ENCODE measurements around the gene AP1S1. TPM values are rescaled to one million over a fixed set of nuclear protein-coding genes. Genes with fewer than 3 reads are reported as not detected.
A peak's percentile ranks its signal among the peaks of the same experiment; 100 is the strongest.

Gene AP1S1
- total and polyA plus RNA-seq, 2 of the 13 experiments (the other 11 are each of a cell fraction or from before 2014, with no cell fraction given): 57.5 to 68.1 TPM

DNA sequence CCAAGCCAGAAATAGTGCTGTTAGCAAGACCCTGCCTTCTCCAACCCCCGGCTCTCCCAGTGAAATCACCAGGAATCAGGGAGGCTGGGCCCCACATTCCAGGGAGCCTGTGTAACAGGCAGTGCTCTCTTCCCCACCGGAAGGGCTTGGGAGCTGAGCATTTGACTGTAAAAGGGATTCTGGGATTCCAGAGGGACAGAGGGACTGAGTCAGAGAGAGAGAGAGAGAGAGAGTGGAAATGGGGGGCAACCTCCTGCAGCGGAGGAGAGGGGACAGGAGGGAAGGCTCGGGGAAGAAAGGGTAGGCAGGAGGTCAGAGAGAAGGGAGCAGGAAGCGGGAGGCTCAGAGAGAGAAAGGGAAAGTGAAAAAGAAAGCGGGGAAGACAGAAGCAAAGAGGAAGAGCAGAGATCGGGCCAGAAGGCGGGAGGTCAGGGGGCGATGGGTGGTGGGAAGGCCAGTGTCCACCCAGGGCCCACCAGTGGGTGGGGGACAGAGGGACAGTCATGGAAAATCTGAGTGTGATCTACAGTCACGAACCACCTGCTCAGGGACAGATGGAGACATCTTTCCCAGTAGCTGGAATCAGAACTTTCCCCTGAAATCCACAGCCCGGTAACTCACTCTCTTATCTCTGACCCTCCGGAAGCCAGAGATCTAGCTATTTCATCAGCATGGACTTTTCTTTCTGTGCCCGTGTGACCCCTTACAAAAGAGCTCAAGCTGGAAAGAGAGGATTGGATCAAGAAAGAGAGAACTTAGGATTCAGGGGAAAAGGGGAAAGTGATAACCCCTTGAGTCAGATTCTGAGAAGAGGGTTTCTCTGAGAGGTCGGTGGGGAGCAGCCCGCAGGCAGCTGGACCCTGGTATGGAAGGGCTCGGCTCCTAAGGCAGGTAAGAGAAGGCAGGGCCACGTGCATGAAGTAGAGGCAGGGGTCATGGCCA is 32.0 kb upstream of the AP1S1 start (continued):
- TF ChIP-seq NR3C1 (CRISPR knock-in tag; IDR thresholded peaks at IDR 0.05) (no peak), ZNF546 (CRISPR knock-in tag; conservative IDR thresholded peaks at IDR 0.05) (no peak), POGZ (CRISPR knock-in tag; IDR thresholded peaks at IDR 0.05) (peak; percentile 42; the same call in 1 of the 2 replicates), GABPB1 (CRISPR knock-in tag; IDR thresholded peaks at IDR 0.05) (peak; percentile 62), ZSCAN25 (CRISPR knock-in tag; IDR thresholded peaks at IDR 0.05) (no peak), KLF11 (CRISPR knock-in tag; IDR thresholded peaks at IDR 0.05) (no peak), TP53 (CRISPR knock-in tag; conservative IDR thresholded peaks at IDR 0.05) (no peak), POLR2AphosphoS5 (IDR thresholded peaks at IDR 0.05; ENCODE audit: low read depth, low read length) (peak; percentile 87), SRSF1 (optimal IDR thresholded peaks at IDR 0.05; ENCODE audit: low read depth, low read length) (no peak), ZNF570 (CRISPR knock-in tag; IDR thresholded peaks at IDR 0.05; ENCODE audit: borderline replicate concordance) (no peak), ZFAT (CRISPR knock-in tag; conservative IDR thresholded peaks at IDR 0.05) (no peak), ZNF326 (CRISPR knock-in tag; IDR thresholded peaks at IDR 0.05; ENCODE audit: borderline replicate concordance) (no peak)
- TF ChIP-seq, protein P1, sequence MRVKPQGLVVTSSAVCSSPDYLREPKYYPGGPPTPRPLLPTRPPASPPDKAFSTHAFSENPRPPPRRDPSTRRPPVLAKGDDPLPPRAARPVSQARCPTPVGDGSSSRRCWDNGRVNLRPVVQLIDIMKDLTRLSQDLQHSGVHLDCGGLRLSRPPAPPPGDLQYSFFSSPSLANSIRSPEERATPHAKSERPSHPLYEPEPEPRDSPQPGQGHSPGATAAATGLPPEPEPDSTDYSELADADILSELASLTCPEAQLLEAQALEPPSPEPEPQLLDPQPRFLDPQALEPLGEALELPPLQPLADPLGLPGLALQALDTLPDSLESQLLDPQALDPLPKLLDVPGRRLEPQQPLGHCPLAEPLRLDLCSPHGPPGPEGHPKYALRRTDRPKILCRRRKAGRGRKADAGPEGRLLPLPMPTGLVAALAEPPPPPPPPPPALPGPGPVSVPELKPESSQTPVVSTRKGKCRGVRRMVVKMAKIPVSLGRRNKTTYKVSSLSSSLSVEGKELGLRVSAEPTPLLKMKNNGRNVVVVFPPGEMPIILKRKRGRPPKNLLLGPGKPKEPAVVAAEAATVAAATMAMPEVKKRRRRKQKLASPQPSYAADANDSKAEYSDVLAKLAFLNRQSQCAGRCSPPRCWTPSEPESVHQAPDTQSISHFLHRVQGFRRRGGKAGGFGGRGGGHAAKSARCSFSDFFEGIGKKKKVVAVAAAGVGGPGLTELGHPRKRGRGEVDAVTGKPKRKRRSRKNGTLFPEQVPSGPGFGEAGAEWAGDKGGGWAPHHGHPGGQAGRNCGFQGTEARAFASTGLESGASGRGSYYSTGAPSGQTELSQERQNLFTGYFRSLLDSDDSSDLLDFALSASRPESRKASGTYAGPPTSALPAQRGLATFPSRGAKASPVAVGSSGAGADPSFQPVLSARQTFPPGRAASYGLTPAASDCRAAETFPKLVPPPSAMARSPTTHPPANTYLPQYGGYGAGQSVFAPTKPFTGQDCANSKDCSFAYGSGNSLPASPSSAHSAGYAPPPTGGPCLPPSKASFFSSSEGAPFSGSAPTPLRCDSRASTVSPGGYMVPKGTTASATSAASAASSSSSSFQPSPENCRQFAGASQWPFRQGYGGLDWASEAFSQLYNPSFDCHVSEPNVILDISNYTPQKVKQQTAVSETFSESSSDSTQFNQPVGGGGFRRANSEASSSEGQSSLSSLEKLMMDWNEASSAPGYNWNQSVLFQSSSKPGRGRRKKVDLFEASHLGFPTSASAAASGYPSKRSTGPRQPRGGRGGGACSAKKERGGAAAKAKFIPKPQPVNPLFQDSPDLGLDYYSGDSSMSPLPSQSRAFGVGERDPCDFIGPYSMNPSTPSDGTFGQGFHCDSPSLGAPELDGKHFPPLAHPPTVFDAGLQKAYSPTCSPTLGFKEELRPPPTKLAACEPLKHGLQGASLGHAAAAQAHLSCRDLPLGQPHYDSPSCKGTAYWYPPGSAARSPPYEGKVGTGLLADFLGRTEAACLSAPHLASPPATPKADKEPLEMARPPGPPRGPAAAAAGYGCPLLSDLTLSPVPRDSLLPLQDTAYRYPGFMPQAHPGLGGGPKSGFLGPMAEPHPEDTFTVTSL (CRISPR knock-in tag; IDR thresholded peaks at IDR 0.05; ENCODE audit: borderline replicate concordance): peak; percentile 34; the same call in 1 of the 2 replicates
- TF ChIP-seq, protein P2, sequence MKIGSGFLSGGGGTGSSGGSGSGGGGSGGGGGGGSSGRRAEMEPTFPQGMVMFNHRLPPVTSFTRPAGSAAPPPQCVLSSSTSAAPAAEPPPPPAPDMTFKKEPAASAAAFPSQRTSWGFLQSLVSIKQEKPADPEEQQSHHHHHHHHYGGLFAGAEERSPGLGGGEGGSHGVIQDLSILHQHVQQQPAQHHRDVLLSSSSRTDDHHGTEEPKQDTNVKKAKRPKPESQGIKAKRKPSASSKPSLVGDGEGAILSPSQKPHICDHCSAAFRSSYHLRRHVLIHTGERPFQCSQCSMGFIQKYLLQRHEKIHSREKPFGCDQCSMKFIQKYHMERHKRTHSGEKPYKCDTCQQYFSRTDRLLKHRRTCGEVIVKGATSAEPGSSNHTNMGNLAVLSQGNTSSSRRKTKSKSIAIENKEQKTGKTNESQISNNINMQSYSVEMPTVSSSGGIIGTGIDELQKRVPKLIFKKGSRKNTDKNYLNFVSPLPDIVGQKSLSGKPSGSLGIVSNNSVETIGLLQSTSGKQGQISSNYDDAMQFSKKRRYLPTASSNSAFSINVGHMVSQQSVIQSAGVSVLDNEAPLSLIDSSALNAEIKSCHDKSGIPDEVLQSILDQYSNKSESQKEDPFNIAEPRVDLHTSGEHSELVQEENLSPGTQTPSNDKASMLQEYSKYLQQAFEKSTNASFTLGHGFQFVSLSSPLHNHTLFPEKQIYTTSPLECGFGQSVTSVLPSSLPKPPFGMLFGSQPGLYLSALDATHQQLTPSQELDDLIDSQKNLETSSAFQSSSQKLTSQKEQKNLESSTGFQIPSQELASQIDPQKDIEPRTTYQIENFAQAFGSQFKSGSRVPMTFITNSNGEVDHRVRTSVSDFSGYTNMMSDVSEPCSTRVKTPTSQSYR (CRISPR knock-in tag; IDR thresholded peaks at IDR 0.05; ENCODE audit: borderline replicate concordance): peak; percentile 16; the same call in 1 of the 2 replicates
- TF ChIP-seq, protein P3, sequence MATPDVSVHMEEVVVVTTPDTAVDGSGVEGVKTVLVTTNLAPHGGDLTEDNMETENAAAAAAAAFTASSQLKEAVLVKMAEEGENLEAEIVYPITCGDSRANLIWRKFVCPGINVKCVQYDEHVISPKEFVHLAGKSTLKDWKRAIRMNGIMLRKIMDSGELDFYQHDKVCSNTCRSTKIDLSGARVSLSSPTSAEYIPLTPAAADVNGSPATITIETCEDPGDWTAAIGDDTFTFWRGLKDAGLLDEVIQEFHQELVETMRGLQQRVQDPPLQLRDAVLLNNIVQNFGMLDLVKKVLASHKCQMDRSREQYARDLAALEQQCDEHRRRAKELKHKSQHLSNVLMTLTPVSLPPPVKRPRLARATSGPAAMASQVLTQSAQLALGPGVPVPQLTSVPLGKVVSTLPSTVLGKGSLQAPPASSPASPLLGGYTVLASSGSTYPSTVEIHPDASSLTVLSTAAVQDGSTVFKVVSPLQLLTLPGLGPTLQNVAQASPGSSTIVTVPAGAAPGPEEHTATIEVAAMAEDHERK (CRISPR knock-in tag; IDR thresholded peaks at IDR 0.05; ENCODE audit: low read depth): no peak
- TF ChIP-seq, protein P4, sequence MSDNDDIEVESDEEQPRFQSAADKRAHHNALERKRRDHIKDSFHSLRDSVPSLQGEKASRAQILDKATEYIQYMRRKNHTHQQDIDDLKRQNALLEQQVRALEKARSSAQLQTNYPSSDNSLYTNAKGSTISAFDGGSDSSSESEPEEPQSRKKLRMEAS (IDR thresholded peaks at IDR 0.05): 0 out of 2 replicates have a peak, but pooled peaks have one; percentile 11
- TF ChIP-seq, protein P5, sequence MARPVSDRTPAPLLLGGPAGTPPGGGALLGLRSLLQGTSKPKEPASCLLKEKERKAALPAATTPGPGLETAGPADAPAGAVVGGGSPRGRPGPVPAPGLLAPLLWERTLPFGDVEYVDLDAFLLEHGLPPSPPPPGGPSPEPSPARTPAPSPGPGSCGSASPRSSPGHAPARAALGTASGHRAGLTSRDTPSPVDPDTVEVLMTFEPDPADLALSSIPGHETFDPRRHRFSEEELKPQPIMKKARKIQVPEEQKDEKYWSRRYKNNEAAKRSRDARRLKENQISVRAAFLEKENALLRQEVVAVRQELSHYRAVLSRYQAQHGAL (CRISPR knock-in tag; IDR thresholded peaks at IDR 0.05; ENCODE audit: not compliant biosample characterization): no peak

Data from HepG2 (cell line).